Measurements from ENCODE around the gene BAIAP2L2. TPM values are rescaled to one million over a fixed set of nuclear protein-coding genes. Genes with fewer than 3 reads are reported as not detected.

Gene BAIAP2L2
- total RNA-seq, 2 donors from 2014 or later = 1.3 to 1.4 TPM

GRCh38 chr22:38109371-38110001 is 998 bp downstream of the BAIAP2L2 start:
- H3K4me3 Mint-ChIP-seq = no peak overlapping the region
- H3K4me1 Mint-ChIP-seq (ENCODE audit: low read depth) = peaks cover 5% of the 10 kb centered on the region
- H3K9me3 Mint-ChIP-seq = no peaks in the 10 kb centered on the region
- H3K36me3 Mint-ChIP-seq (ENCODE audit: insufficient read depth in 2 of 2) = peaks cover 0 to 2% of the 10 kb centered on the region in 2 donors
- ATAC-seq (replicated peaks in 1 of 2) (peak; percentile 10 to 17), DNase-seq (no peak)
- no peaks in the 10 kb centered on the region for H3K27me3 Mint-ChIP-seq (ENCODE audit: low read depth)
- H3K27ac Mint-ChIP-seq = peak overlapping the region; percentile 74

- no peak for DNase-seq
- no peaks in the 10 kb centered on the region for H3K9me3 Mint-ChIP-seq
- peaks cover 5% of the 10 kb centered on the region for H3K4me1 Mint-ChIP-seq (ENCODE audit: low read depth)
- no peak overlapping the region for H3K4me3 Mint-ChIP-seq
- ATAC-seq (replicated peaks in 1 of 2) = peak; percentile 21 to 22
- H3K27ac Mint-ChIP-seq = no peak overlapping the region
- peaks cover 0 to 2% of the 10 kb centered on the region in 2 donors for H3K36me3 Mint-ChIP-seq (ENCODE audit: insufficient read depth in 2 of 2)
- no peaks in the 10 kb centered on the region for H3K27me3 Mint-ChIP-seq (ENCODE audit: low read depth)
Observed at GRCh38 chr22:38108561-38109319, 1.7 kb downstream of the BAIAP2L2 start.

GRCh38 chr22:38107692-38108515 is 2.6 kb downstream of the BAIAP2L2 start:
- Mint-ChIP-seq H3K9me3 (no peaks in the 10 kb centered on the region), H3K27me3 (ENCODE audit: low read depth) (no peaks in the 10 kb centered on the region), H3K4me1 (ENCODE audit: low read depth) (peaks cover 5% of the 10 kb centered on the region), H3K4me3 (no peak overlapping the region), H3K36me3 (ENCODE audit: insufficient read depth in 2 of 2) (peaks cover 0 to 2% of the 10 kb centered on the region in 2 donors), H3K27ac (no peak overlapping the region)
- ATAC-seq (replicated peaks in 1 of 2) (no peak), DNase-seq (no peak)

- Mint-ChIP-seq H3K4me3 (no peak overlapping the region), H3K36me3 (ENCODE audit: insufficient read depth in 2 of 2) (no peaks in the 10 kb centered on the region), H3K9me3 (no peaks in the 10 kb centered on the region), H3K27ac (no peak overlapping the region), H3K27me3 (ENCODE audit: low read depth) (no peaks in the 10 kb centered on the region), H3K4me1 (ENCODE audit: low read depth) (peaks cover 5% of the 10 kb centered on the region)
- DNase-seq (no peak), ATAC-seq (replicated peaks in 1 of 2) (no peak)
Observed at GRCh38 chr22:38106814-38107578, 3.5 kb downstream of the BAIAP2L2 start.

GRCh38 chr22:38104084-38104483 is 6.4 kb downstream of the BAIAP2L2 start:
- Mint-ChIP-seq H3K4me1 (ENCODE audit: low read depth) (peaks cover 5% of the 10 kb centered on the region), H3K4me3 (no peak overlapping the region), H3K27me3 (ENCODE audit: low read depth) (no peaks in the 10 kb centered on the region), H3K27ac (no peak overlapping the region), H3K9me3 (no peaks in the 10 kb centered on the region), H3K36me3 (ENCODE audit: insufficient read depth in 2 of 2) (no peaks in the 10 kb centered on the region)
- DNase-seq (no peak), ATAC-seq (replicated peaks in 1 of 2) (no peak)

GRCh38 chr22:38103641-38104040 is 6.8 kb downstream of the BAIAP2L2 start:
- DNase-seq (no peak), ATAC-seq (replicated peaks in 1 of 2) (no peak)
- Mint-ChIP-seq H3K4me1 (ENCODE audit: low read depth) (peaks cover 5% of the 10 kb centered on the region), H3K27me3 (ENCODE audit: low read depth) (no peaks in the 10 kb centered on the region), H3K9me3 (no peaks in the 10 kb centered on the region), H3K27ac (no peak overlapping the region), H3K4me3 (no peak overlapping the region), H3K36me3 (ENCODE audit: insufficient read depth in 2 of 2) (no peaks in the 10 kb centered on the region)

- ATAC-seq (replicated peaks in 1 of 2) (no peak), DNase-seq (no peak)
- Mint-ChIP-seq H3K9me3 (no peaks in the 10 kb centered on the region), H3K27me3 (ENCODE audit: low read depth) (no peaks in the 10 kb centered on the region), H3K4me3 (no peak overlapping the region), H3K36me3 (ENCODE audit: insufficient read depth in 2 of 2) (no peaks in the 10 kb centered on the region), H3K27ac (no peak overlapping the region), H3K4me1 (ENCODE audit: low read depth) (no peaks in the 10 kb centered on the region)
Observed at GRCh38 chr22:38098410-38099249, 11.9 kb downstream of the BAIAP2L2 start.

- no peak for DNase-seq
Observed at GRCh38 chr22:38097557-38098409, 12.7 kb downstream of the BAIAP2L2 start.

GRCh38 chr22:38097058-38097457 is 13.4 kb downstream of the BAIAP2L2 start:
- H3K36me3 Mint-ChIP-seq (ENCODE audit: insufficient read depth in 2 of 2) = no peaks in the 10 kb centered on the region
- DNase-seq (no peak), ATAC-seq (replicated peaks in 1 of 2) (no peak)
- H3K27me3 Mint-ChIP-seq (ENCODE audit: low read depth) = no peaks in the 10 kb centered on the region
- H3K4me1 Mint-ChIP-seq (ENCODE audit: low read depth) = no peaks in the 10 kb centered on the region
- H3K9me3 Mint-ChIP-seq = no peaks in the 10 kb centered on the region
- H3K27ac Mint-ChIP-seq = no peak overlapping the region
- no peak overlapping the region for H3K4me3 Mint-ChIP-seq

More at GRCh38 chr22:38097557-38098409, 12.7 kb downstream of the BAIAP2L2 start:
- H3K4me3 Mint-ChIP-seq = no peak overlapping the region
- no peaks in the 10 kb centered on the region for H3K27me3 Mint-ChIP-seq (ENCODE audit: low read depth)
- no peak overlapping the region for H3K27ac Mint-ChIP-seq
- H3K4me1 Mint-ChIP-seq (ENCODE audit: low read depth) = no peaks in the 10 kb centered on the region
- no peaks in the 10 kb centered on the region for H3K36me3 Mint-ChIP-seq (ENCODE audit: insufficient read depth in 2 of 2)
- H3K9me3 Mint-ChIP-seq = no peaks in the 10 kb centered on the region
- no peak for ATAC-seq (replicated peaks in 1 of 2)

- DNase-seq (no peak), ATAC-seq (replicated peaks in 1 of 2) (no peak)
- H3K9me3 Mint-ChIP-seq = no peaks in the 10 kb centered on the region
- no peaks in the 10 kb centered on the region for H3K27me3 Mint-ChIP-seq (ENCODE audit: low read depth)
- no peak overlapping the region for H3K4me3 Mint-ChIP-seq
- no peaks in the 10 kb centered on the region for H3K36me3 Mint-ChIP-seq (ENCODE audit: insufficient read depth in 2 of 2)
- no peaks in the 10 kb centered on the region for H3K4me1 Mint-ChIP-seq (ENCODE audit: low read depth)
- H3K27ac Mint-ChIP-seq = no peak overlapping the region
Observed at GRCh38 chr22:38089474-38089851, 21.0 kb downstream of the BAIAP2L2 start.

- H3K36me3 Mint-ChIP-seq (ENCODE audit: insufficient read depth in 2 of 2) = no peaks in the 10 kb centered on the region
- H3K4me1 Mint-ChIP-seq (ENCODE audit: low read depth) = no peaks in the 10 kb centered on the region
- ATAC-seq (replicated peaks in 1 of 2) (no peak), DNase-seq (no peak)
- H3K27ac Mint-ChIP-seq = no peak overlapping the region
- H3K27me3 Mint-ChIP-seq (ENCODE audit: low read depth) = no peaks in the 10 kb centered on the region
- H3K4me3 Mint-ChIP-seq = no peak overlapping the region
- H3K9me3 Mint-ChIP-seq = no peaks in the 10 kb centered on the region
Observed at GRCh38 chr22:38088629-38089473, 21.6 kb downstream of the BAIAP2L2 start.
